NB4 (cell line): ENCODE results near the gene TMEM185B.
A peak's percentile ranks its signal among the peaks of the same experiment; 100 is the strongest.

Experiments used
- CTCF ChIP-seq: IDR thresholded peaks from one replicate; pipeline ENCODE4 v1.5.1; 2012; ENCODE audit warnings: low read depth, low read length
- MYC ChIP-seq: IDR thresholded peaks from 2 replicates; pipeline ENCODE4 v1.6.1; 2011; ENCODE audit warnings: low read depth, low read length

GRCh38 chr2:120182019-120182560, 41.1 kb downstream of the TMEM185B start:
- peak; percentile 16 for TF ChIP-seq CTCF
- no peak for TF ChIP-seq MYC
